ENCODE data around the gene ZNF107.
"Not testable (repeated sequence)": the region's sequence is repeated elsewhere in the genome, so short reads cannot be mapped to it uniquely, and the experiment has no call there.

Gene ZNF107

GRCh38 chr7:64651203-64651602, 14.7 kb upstream of the ZNF107 start:
- no peak for DNase-seq

GRCh38 chr7:64651632-64652165, 14.2 kb upstream of the ZNF107 start:
- no peak for DNase-seq

GRCh38 chr7:64653721-64654401, 12.1 kb upstream of the ZNF107 start:
- no peak for DNase-seq

- no peak for DNase-seq
Observed at GRCh38 chr7:64654796-64655548, 11.0 kb upstream of the ZNF107 start.

- no peak for DNase-seq
Observed at GRCh38 chr7:64655811-64656210, 10.1 kb upstream of the ZNF107 start.

- DNase-seq: no peak
Observed at GRCh38 chr7:64656489-64656888, 9.4 kb upstream of the ZNF107 start.

- not testable (repeated sequence) for DNase-seq
Observed at GRCh38 chr7:64662091-64662490, 3.8 kb upstream of the ZNF107 start.

GRCh38 chr7:64666663-64667050, 724 bp downstream of the ZNF107 start:
- peak; percentile 13 for DNase-seq

GRCh38 chr7:64667311-64667710, 1.4 kb downstream of the ZNF107 start:
- no peak for DNase-seq

- DNase-seq: no peak
Observed at GRCh38 chr7:64672414-64672813, 6.5 kb downstream of the ZNF107 start.

- DNase-seq: no peak
Observed at GRCh38 chr7:64685091-64685490, 19.2 kb downstream of the ZNF107 start.

- DNase-seq: no peak
Observed at GRCh38 chr7:64685741-64686140, 19.8 kb downstream of the ZNF107 start.

- no peak for DNase-seq
Observed at GRCh38 chr7:64686493-64687184, 20.7 kb downstream of the ZNF107 start.

GRCh38 chr7:64687249-64687648, 21.3 kb downstream of the ZNF107 start:
- DNase-seq: no peak

GRCh38 chr7:64688988-64689387, 23.1 kb downstream of the ZNF107 start:
- DNase-seq: no peak

GRCh38 chr7:64691831-64692230, 25.9 kb downstream of the ZNF107 start:
- no peak for DNase-seq

- DNase-seq: not testable (repeated sequence)
Observed at GRCh38 chr7:64697863-64698262, 31.9 kb downstream of the ZNF107 start.

- DNase-seq: no peak
Observed at GRCh38 chr7:64706625-64707292, 40.8 kb downstream of the ZNF107 start.

- not testable (repeated sequence) for DNase-seq
Observed at GRCh38 chr7:64717896-64718295, 52.0 kb downstream of the ZNF107 start.

GRCh38 chr7:64729089-64729848, 63.3 kb downstream of the ZNF107 start:
- DNase-seq: no peak

- DNase-seq: no peak
Observed at GRCh38 chr7:64733550-64734240, 67.8 kb downstream of the ZNF107 start.

- no peak for DNase-seq
Observed at GRCh38 chr7:64736575-64736974, 70.6 kb downstream of the ZNF107 start.
